Immature natural killer cell (primary cell): ENCODE data around the gene ADAM10. TPM values are rescaled to one million over a fixed set of nuclear protein-coding genes. Genes with fewer than 3 reads are reported as not detected.
A peak's percentile ranks its signal among the peaks of the same experiment; 100 is the strongest.

Experiments
- DNase-seq, 3 donors: peaks; one replicate each; pipeline ENCODE4 v3.0.0; 2022; ENCODE audit warnings: mixed read lengths in 1 of 3
- H3K27ac Mint-ChIP-seq, 6 donors: one replicate each; pipeline ENCODE4 v1.8.0; 2020; ENCODE audit warnings: mixed read lengths in 6 of 6, mild to moderate bottlenecking in 5 of 6, inconsistent platforms in 4 of 6, moderate library complexity in 3 of 6
- H3K27me3 Mint-ChIP-seq, 3 donors: one replicate each; pipeline ENCODE4 v1.8.0; 2020 to 2021; ENCODE audit warnings: low read depth in 3 of 3, mild to moderate bottlenecking in 3 of 3, mixed read lengths in 3 of 3, moderate library complexity in 3 of 3, inconsistent platforms in 1 of 3
- H3K36me3 Mint-ChIP-seq, 3 donors: one replicate each; pipeline ENCODE4 v1.8.0; 2020; ENCODE audit warnings: mixed read lengths in 3 of 3, inconsistent platforms in 2 of 3, mild to moderate bottlenecking in 2 of 3
- H3K4me1 Mint-ChIP-seq, 2 donors: one replicate each; pipeline ENCODE4 v1.8.0; 2020; ENCODE audit warnings: inconsistent platforms in 2 of 2, mild to moderate bottlenecking in 2 of 2, mixed read lengths in 2 of 2, moderate library complexity in 1 of 2
- H3K4me3 Mint-ChIP-seq, 5 donors: one replicate each; pipeline ENCODE4 v1.8.0; 2020; ENCODE audit warnings: mild to moderate bottlenecking in 5 of 5, mixed read lengths in 5 of 5, inconsistent platforms in 3 of 5, moderate library complexity in 3 of 5
- H3K9me3 Mint-ChIP-seq, 6 donors: one replicate each; pipeline ENCODE4 v1.8.0; 2020; ENCODE audit warnings: mild to moderate bottlenecking in 6 of 6, mixed read lengths in 6 of 6, inconsistent platforms in 4 of 6, moderate library complexity in 3 of 6
- polyA plus RNA-seq, 3 donors: library from polyadenylated mRNA; unstranded; fragments of 300-500 nt; fragmentation: Illumina TruSeq; gene quantifications; one replicate each; pipeline ENCODE4 v1.2.3, GENCODE V29; 2021

The ADAM10 gene
- polyA plus RNA-seq, 3 donors from 2014 or later = 136 to 314 (median 192) TPM

DNA sequence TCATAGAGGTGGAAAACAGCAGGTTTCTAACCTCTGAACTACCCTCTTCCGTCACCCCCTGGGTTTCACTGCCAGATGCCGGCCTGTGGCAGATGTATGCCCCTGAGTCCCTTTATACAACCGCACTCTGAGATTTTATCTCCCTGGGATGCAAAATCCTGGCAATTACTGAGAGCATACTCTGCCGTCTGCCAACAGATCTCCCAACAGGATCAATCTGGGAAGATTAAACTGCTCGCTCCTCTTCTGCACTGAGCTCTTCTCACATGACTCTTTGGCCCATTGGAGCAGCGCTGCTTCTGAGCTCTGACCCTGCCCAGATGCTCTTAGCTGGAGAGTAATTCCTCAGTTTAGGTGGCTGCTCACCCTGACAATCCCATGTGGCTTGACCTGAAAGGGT, 184.5 kb downstream of the ADAM10 start:
- H3K27me3 Mint-ChIP-seq = peaks cover 0 to 10% (median 0%) of the 10 kb centered on the region in 3 donors
- H3K9me3 Mint-ChIP-seq = peaks cover 0 to 2% (median 0%) of the 10 kb centered on the region in 6 donors
- peaks cover 3 to 8% (median 7%) of the 10 kb centered on the region in 3 donors for H3K36me3 Mint-ChIP-seq
- peaks cover 13% of the 10 kb centered on the region in 2 donors for H3K4me1 Mint-ChIP-seq
- H3K27ac Mint-ChIP-seq = no peak overlapping the region
- no peak overlapping the region for H3K4me3 Mint-ChIP-seq
- DNase-seq = no peak

DNA sequence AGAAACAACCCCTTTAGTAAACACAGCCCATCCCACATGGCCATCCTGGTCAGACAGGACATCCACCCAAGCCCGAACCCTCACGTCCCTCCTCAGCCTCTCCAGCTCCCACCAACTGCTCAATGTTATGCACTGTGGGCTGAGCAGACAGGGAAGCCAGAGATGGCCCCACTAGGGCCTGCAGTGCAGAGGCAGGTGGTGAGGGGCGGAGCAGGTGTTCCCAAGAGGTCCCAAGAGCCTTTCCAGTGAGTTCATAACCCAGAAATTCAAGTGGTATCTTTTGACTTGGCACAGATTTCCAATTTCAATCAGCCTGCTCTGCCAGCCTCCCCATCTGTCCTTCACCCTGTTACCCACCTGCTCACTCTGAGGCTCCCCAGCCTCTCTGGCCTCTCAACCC, 187.4 kb downstream of the ADAM10 start:
- Mint-ChIP-seq H3K27me3 (peaks cover 0 to 10% (median 0%) of the 10 kb centered on the region in 3 donors), H3K4me3 (no peak overlapping the region), H3K9me3 (peaks cover 0 to 2% (median 0%) of the 10 kb centered on the region in 6 donors), H3K4me1 (no peaks in the 10 kb centered on the region), H3K27ac (no peak overlapping the region), H3K36me3 (peaks cover 3 to 8% (median 7%) of the 10 kb centered on the region in 3 donors)
- no peak for DNase-seq

DNA sequence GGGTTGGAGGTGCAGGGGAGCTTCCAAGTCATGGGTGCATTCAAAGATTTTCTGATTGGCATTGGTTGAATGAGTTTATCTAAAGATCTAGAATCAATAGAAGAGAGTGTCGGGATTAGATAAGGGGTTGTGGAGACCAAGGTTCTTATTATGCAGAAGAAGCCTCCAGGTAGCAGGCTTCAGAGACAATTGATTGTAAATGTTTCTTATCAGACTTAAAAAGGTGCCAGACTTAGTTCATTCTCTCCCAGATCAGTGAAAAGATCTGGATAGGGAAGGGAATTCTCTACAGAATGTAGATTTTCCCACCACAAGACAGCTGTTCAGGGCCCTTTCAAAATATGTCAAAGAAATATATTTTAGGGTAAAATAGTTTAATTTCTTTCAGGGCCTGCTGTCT, 188.2 kb downstream of the ADAM10 start:
- Mint-ChIP-seq H3K9me3 (peaks cover 0 to 2% (median 0%) of the 10 kb centered on the region in 6 donors), H3K36me3 (peaks cover 3 to 8% (median 7%) of the 10 kb centered on the region in 3 donors), H3K4me3 (no peak overlapping the region), H3K27ac (peak overlapping the region in 2 of 6 donors; percentile 6 to 32), H3K4me1 (no peaks in the 10 kb centered on the region), H3K27me3 (peaks cover 0 to 10% (median 0%) of the 10 kb centered on the region in 3 donors)
- DNase-seq = no peak

DNA sequence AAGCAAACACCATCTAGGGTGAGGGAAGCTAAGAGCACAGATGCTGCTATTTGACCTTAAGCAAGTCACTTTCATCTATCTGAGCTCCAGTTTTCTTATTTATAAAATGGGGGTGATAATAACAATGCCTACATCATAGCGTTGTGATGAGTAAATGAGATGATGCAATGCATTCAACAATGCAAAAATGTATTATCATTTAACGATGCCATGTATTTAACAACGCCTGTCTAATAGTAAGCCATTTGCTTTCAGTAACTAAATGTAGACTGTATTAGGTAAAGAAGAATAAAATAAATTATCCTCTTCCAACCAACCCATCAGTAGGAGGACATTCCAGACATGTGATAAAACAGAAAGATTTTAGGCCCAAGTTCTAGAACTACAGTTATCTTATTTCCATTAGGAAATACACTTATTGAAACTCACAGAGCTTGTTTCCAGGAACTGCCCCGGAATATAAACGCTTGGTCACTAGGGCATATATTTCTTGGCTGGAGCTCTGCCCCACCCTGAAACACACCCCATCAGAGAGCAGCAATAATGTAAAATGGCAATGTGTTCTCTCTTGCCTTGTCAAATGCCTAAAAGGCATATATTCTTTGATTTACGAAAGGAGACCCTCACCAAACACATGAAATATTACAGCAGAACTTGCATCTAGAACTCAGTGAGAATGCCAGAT, 189.5 kb downstream of the ADAM10 start:
- DNase-seq = no peak
- H3K36me3 Mint-ChIP-seq = peaks cover 1 to 6% (median 3%) of the 10 kb centered on the region in 3 donors
- H3K27me3 Mint-ChIP-seq = peaks cover 2 to 6% (median 2%) of the 10 kb centered on the region in 3 donors
- peaks cover 0 to 2% (median 0%) of the 10 kb centered on the region in 6 donors for H3K9me3 Mint-ChIP-seq
- H3K4me1 Mint-ChIP-seq = no peaks in the 10 kb centered on the region
- H3K27ac Mint-ChIP-seq = no peak overlapping the region
- no peak overlapping the region for H3K4me3 Mint-ChIP-seq

DNA sequence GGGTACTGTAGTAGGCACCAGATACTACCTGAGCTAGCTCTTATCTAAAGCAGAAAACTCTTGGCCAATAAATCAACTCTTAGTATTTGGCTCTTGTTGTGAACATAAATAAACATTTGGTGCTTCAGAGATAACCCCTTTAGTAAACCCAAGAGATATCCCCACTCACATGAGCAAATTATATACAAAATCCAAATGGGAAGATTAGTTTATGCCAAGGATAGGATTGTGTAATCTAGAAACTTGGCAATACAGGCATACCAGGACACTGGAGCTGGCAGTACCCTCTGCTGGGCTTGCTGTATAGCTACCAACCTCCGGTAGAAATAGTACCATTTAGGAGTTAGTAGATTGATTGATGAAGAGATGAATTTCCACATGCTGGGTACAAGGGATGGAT, 190.7 kb downstream of the ADAM10 start:
- Mint-ChIP-seq H3K9me3 (peaks cover 0 to 2% (median 0%) of the 10 kb centered on the region in 6 donors), H3K36me3 (peaks cover 0 to 3% (median 3%) of the 10 kb centered on the region in 3 donors), H3K4me1 (peaks cover under 1 to 5% of the 10 kb centered on the region in 2 donors), H3K27me3 (peaks cover 2 to 6% (median 4%) of the 10 kb centered on the region in 3 donors), H3K27ac (no peak overlapping the region), H3K4me3 (no peak overlapping the region)
- DNase-seq = no peak

DNA sequence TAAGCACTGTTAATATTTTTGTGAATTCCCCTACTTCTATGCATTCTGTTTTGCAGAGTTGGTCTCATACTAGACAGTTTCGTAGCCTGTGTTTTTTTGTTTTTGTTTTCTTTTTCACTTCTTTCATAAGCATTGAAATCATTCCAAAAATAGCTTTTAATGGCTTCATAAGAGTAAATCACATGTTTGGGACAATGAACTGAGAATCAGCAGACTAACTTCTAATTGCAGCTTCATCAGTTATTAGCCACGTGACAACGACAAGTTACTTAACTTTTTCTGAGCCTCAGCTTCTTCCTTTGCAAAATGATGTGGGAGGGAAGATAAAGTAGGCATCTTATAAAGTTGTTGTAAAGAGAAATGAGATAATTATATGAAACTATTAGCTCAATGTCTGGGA, 193.0 kb downstream of the ADAM10 start:
- peaks cover 0 to 2% (median 0%) of the 10 kb centered on the region in 6 donors for H3K9me3 Mint-ChIP-seq
- H3K27ac Mint-ChIP-seq = no peak overlapping the region
- H3K36me3 Mint-ChIP-seq = no peaks in the 10 kb centered on the region
- H3K27me3 Mint-ChIP-seq = peaks cover 4 to 11% (median 6%) of the 10 kb centered on the region in 3 donors
- H3K4me3 Mint-ChIP-seq = no peak overlapping the region
- DNase-seq = no peak
- H3K4me1 Mint-ChIP-seq = peaks cover 23 to 27% of the 10 kb centered on the region in 2 donors

DNA sequence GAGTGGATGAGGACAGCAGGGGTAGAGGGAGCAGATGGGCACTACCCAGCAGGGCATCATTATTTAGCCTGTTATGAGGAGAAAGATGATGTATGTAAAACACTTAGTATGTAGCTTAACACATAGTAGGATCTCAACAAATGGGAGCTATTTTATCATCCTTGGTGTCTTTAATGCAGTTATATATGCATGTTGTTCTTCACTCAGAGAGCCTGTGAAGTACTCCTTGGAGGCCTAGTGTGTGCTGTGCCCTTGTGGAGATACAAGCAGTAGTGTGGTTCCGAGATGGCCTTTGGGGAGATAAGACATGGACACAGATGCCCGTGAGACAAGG, 193.5 kb downstream of the ADAM10 start:
- DNase-seq = no peak
- Mint-ChIP-seq H3K27ac (no peak overlapping the region), H3K36me3 (peaks cover 0 to 3% (median 0%) of the 10 kb centered on the region in 3 donors), H3K27me3 (peaks cover 4 to 13% (median 7%) of the 10 kb centered on the region in 3 donors), H3K9me3 (peaks cover 0 to under 1% (median 0%) of the 10 kb centered on the region in 6 donors), H3K4me1 (peaks cover 29 to 33% of the 10 kb centered on the region in 2 donors), H3K4me3 (no peak overlapping the region)

DNA sequence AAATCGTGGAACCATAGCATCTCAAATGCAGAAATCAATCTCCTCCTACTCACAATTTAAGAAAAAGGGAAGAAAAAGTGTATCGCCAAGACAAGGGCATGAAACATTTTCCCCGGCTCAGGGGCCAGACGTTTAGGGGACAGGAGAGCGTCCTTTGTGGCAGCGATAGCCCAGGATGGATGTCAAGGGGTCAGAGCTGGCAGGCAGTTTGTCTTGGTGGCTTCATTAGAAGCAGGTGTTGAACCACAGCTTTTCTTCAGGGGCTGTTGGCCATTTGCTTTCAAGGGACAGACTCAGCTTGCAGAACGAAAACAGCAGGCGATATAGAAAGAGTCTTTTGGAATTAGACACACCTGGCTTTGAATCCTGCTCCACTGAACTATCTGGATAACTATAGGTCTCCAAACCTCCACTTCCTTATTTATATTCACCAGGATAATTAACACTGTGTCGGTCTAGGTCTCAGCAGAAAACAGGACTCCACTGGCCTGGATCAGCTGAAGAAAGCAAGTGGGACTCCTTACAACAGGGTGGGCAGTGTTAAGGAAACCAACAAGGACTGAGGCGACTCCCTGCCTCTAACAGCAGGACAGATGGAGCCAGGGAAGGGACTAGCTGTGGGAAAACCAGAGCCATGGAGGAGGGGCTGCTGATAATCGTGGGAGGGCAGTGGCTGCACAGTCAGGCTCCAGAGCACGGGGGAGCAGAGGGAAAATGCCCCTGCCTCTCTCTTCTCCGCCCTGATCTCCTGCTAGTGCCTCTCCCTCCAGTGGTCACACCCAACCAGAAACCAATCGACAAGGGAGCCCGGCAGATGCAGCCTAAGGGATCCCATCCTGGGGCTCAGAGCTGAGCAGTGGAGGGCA, 194.1 kb downstream of the ADAM10 start:
- peaks cover 34 to 39% of the 10 kb centered on the region in 2 donors for H3K4me1 Mint-ChIP-seq
- H3K4me3 Mint-ChIP-seq = no peak overlapping the region
- no peaks in the 10 kb centered on the region for H3K9me3 Mint-ChIP-seq
- H3K27me3 Mint-ChIP-seq = peaks cover 6 to 13% (median 11%) of the 10 kb centered on the region in 3 donors
- no peak overlapping the region for H3K27ac Mint-ChIP-seq
- no peak for DNase-seq
- H3K36me3 Mint-ChIP-seq = peaks cover 0 to 4% (median 0%) of the 10 kb centered on the region in 3 donors

DNA sequence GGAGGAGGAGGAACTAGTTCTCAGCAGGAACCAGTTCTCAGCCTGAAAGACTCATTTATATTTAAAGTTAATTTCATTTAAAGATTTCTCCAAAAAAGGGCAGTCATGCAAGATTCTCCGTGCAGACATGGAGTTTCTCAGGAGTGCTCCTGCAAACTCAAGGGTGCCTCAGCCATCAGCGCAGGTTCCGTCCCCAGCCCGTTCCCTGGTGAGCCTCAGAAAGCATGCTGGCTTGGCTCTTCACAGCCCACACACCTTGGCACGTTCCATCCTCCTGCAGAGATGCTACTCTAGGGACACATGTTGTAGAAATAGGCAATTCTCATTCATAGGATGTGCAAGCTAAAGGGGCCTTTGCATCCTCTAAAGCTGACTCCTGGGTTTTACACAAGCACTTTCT, 194.7 kb downstream of the ADAM10 start:
- H3K9me3 Mint-ChIP-seq = no peaks in the 10 kb centered on the region
- no peak for DNase-seq
- peaks cover 40 to 45% of the 10 kb centered on the region in 2 donors for H3K4me1 Mint-ChIP-seq
- no peak overlapping the region for H3K4me3 Mint-ChIP-seq
- H3K36me3 Mint-ChIP-seq = peaks cover 0 to 4% (median 0%) of the 10 kb centered on the region in 3 donors
- peaks cover 7 to 13% (median 13%) of the 10 kb centered on the region in 3 donors for H3K27me3 Mint-ChIP-seq
- H3K27ac Mint-ChIP-seq = no peak overlapping the region

DNA sequence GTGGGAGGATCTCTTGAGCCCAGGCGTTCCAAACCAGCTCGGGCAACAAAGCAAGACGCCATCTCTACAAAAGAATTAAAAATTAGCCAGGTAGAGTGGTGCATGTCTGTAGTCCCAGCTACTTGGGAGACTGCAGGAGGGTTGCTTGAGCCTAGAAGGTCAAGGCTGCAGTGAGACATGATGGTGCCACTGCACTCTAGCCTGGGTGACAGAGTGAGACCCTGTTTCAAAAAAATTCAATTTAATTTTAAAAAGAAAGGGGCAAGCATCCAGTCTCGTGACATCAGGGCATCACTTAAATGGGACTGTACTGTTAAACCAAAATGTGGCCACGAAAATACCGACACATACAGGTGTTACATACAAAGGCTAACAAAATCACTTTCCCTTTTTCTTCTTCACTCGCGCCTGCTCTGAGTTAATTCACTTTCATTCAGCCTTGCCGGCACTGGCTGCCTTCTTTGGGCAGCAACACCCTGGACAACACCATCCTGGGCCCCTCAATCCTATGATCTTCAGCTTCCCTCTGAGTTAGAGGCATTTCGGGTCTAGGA, 196.1 kb downstream of the ADAM10 start:
- peaks cover 45 to 46% of the 10 kb centered on the region in 2 donors for H3K4me1 Mint-ChIP-seq
- no peaks in the 10 kb centered on the region for H3K9me3 Mint-ChIP-seq
- H3K27ac Mint-ChIP-seq = peak overlapping the region in 5 of 6 donors; percentile 34 to 80 (median 59)
- peaks cover 7 to 14% (median 13%) of the 10 kb centered on the region in 3 donors for H3K27me3 Mint-ChIP-seq
- peak overlapping the region; percentile 35 to 74 (median 57) for H3K4me3 Mint-ChIP-seq
- H3K36me3 Mint-ChIP-seq = peaks cover 0 to 4% (median 0%) of the 10 kb centered on the region in 3 donors
- peak; percentile 56 to 65 (median 58) for DNase-seq

DNA sequence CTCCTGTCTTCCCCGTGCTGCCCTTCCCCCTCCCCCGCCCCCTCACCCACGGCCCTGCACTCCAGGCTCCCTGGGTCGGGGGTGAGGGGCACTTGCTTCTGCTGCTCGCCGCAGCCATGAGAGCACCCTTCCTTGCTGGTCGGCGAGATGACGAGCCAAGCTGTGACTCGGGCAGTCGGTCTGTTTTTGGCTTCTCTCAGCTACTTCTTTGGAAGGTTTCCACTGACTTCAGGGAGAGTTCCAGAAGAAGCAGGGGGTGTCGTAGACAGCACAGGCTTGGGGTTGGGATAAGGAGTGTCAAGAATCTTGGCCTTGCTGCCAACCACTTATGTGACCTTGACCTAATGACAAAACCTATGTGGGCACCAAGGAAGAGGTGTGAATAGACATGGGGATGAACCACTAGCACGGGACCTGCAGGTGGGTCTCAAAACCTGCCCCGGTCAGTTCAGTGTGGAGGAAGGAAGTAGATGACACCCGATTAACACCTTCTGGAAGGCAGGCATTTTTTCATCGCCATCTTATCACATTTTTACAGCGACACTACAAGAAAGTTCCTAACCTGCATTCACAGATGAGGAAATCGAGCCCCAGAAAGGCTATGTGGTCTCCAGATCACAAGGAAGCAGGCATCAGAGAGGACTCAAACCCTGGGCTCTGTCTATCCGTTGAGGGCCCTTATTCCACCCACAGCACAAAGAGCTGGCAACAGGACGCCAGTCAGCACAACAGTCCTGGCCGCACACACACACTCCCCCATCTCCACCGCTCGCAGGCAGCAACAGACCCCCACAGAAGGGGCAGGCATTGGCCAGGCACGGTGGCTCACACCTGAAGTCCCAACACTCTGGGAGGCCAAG, 196.8 kb downstream of the ADAM10 start:
- Mint-ChIP-seq H3K27ac (peak overlapping the region in 5 of 6 donors; percentile 40 to 80 (median 66)), H3K9me3 (no peaks in the 10 kb centered on the region), H3K36me3 (peaks cover 0 to 4% (median 0%) of the 10 kb centered on the region in 3 donors), H3K27me3 (peaks cover 7 to 14% (median 13%) of the 10 kb centered on the region in 3 donors), H3K4me3 (peak overlapping the region; percentile 35 to 74 (median 43)), H3K4me1 (peaks cover 45 to 46% of the 10 kb centered on the region in 2 donors)
- peak in 1 of 3 donors; percentile 14 for DNase-seq

DNA sequence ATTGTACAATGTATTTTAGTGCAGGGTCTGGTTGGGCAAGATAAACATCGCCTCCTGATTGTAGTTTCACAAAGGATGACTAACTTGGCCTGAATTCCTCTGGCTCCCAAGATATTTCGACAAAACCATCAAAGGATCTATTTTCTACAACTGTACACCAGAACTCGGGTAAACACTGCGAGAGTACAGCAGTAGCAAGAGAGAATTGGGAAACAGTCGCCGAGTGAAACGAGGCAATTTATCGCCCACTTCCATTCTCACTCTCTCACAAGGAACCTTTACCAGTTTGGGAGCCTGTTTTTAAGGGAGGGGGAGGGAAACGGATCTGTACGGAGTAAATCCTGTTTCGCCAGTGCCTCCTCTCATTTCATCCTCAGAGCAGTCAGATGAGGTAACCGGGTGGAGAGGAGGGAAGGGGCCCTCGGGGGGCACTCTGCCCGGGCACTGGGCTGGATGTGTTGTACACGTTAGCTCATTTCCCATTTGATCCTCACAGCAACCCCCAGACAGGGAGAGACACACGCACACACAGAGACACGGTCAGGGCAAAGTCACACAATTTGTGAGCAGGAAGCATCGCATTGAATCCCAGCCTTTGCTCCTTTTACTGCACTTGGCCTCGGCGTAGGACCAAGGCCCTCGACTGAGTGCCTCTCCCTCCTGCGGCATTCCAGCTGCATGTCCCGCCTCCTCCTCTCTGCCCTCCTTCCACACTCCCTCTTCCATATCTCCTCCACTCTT, 197.6 kb downstream of the ADAM10 start:
- Mint-ChIP-seq H3K36me3 (peaks cover 0 to 4% (median 0%) of the 10 kb centered on the region in 3 donors), H3K4me3 (peak overlapping the region; percentile 44 to 89 (median 68)), H3K9me3 (no peaks in the 10 kb centered on the region), H3K27me3 (peaks cover 7 to 14% (median 13%) of the 10 kb centered on the region in 3 donors), H3K27ac (peak overlapping the region in 4 of 6 donors; percentile 55 to 91 (median 86)), H3K4me1 (peaks cover 48 to 50% of the 10 kb centered on the region in 2 donors)
- DNase-seq = no peak
